Measurements from ENCODE around the gene CNDP1. TPM values are rescaled to one million over a fixed set of nuclear protein-coding genes. Genes with fewer than 3 reads are reported as not detected.
"Not testable (repeated sequence)": the region's sequence is repeated elsewhere in the genome, so short reads cannot be mapped to it uniquely, and the experiment has no call there.

CNDP1 gene
- total RNA-seq, 2 donors from 2014 or later = not detected

DNA sequence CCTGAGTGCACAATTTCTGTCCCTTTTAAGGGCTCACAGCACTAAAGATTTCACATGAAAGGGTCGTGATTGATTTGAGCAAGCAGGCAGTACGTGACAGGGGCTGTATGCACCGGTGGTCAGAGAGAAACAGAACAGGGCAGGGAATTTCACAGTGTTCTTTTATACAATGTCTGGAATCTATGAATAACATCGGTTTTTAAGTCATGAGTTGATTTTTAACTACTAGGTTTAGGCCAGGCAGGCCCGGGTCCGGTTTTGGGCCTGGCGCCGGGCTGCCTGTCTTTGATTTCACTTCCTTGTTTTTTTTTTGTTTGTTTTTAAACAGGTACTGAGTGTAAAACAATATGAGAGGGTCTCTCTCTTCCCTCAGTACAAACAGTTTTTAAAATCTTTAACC lies 33.5 kb upstream of the CNDP1 start:
- intact Hi-C loops (cut with DNase I); DNase-seq; ATAC-seq: not testable (repeated sequence)

DNA sequence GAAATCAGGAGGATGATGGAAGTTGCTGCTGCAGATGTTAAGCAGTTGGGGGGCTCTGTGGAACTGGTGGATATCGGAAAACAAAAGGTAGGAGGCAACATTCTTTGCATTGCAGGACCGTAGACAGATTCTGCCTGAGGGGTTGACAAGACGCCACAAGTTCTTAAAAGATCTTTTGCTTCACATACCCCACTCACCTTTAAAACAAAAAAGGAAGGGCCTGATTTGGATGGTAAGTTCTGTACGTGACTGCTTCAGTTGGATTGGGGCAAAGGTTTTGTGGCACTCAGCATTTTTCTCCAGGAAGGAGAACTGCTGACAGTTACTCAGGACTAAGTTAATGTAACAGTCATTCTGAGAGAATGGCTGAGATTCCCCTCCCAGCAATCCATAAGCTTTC lies 32.9 kb upstream of the CNDP1 start:
- no peak for ATAC-seq
- intact Hi-C loops (cut with DNase I) = no loop called here
- no peak for DNase-seq

GRCh38 chr18:74503137-74503536 lies 31.2 kb upstream of the CNDP1 start:
- no peak for ATAC-seq
- DNase-seq = no peak
- intact Hi-C loops (cut with DNase I) = no loop called here

GRCh38 chr18:74505776-74506175 lies 28.5 kb upstream of the CNDP1 start:
- intact Hi-C loops (cut with DNase I) = no loop called here
- no peak for DNase-seq

GRCh38 chr18:74506448-74507084 lies 27.7 kb upstream of the CNDP1 start:
- intact Hi-C loops (cut with DNase I) = no loop called here
- no peak for ATAC-seq
- no peak for DNase-seq

More at GRCh38 chr18:74505776-74506175, 28.5 kb upstream of the CNDP1 start:
- ATAC-seq = no peak

DNA sequence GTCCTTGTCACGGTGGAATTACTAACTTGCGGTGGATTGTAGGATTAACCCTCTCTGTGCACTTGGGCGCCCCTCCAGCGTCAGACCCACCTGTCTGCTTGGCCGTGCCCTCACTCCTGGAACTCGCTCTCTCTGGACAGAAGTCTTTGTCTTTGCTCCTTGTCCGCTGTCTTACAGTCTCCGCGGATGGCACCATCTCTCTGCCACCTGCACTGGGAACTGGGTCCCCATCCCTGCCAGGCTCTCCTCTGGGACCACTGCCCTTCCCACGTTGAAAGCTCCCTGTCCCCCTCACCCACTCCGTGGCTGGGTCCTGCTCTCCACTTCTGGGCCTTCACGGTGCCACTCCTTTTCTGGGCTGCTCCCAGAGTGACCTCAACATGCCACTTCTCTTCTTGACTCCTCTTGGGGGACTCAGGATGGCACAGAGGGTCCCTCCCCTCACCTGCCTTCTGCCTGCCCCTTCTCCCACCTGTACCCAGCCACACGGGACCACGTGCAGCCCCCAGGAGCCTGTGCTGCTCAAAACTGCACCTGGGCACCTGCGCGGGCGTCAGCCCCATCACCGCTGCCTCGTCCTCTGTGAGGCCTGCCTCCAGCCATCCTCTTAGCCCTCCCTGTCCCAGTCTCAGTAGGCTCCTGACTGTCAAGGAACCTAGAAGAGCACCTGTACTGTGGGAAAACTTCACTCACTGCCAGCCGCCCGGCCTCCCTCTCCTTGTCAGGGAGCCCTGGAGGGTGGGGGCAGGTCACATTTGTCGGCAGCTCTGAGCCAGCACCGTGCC lies 27.0 kb upstream of the CNDP1 start:
- ATAC-seq (no peak), DNase-seq (no peak)
- intact Hi-C loops (cut with DNase I) = no loop called here

- ATAC-seq = no peak
- no peak for DNase-seq
- intact Hi-C loops (cut with DNase I) = no loop called here
Observed at GRCh38 chr18:74507927-74508326, 26.4 kb upstream of the CNDP1 start.

DNA sequence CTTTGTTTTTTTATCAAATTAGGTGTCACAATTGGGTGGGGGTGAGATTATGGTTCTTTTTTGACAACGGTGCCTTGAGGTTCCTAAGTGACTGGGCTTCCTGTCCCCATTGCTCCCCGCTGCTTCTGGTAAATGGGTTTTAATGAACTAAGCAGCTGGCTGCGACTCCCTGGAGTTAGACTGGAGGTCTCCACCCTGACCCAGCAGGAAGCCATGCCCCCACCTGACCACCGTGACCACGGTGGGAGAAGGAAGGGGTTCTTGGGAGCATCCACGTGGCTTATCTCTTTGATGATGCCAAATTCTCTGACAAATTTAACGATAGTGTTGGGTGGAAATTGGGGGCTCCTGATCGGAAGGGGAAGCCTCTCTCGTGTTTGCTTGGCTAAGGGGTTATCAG lies 25.9 kb upstream of the CNDP1 start:
- DNase-seq (no peak), ATAC-seq (no peak)
- intact Hi-C loops (cut with DNase I) = no loop called here

GRCh38 chr18:74508821-74509225 lies 25.5 kb upstream of the CNDP1 start:
- ATAC-seq = no peak
- no peak for DNase-seq
- intact Hi-C loops (cut with DNase I) = no loop called here

DNA sequence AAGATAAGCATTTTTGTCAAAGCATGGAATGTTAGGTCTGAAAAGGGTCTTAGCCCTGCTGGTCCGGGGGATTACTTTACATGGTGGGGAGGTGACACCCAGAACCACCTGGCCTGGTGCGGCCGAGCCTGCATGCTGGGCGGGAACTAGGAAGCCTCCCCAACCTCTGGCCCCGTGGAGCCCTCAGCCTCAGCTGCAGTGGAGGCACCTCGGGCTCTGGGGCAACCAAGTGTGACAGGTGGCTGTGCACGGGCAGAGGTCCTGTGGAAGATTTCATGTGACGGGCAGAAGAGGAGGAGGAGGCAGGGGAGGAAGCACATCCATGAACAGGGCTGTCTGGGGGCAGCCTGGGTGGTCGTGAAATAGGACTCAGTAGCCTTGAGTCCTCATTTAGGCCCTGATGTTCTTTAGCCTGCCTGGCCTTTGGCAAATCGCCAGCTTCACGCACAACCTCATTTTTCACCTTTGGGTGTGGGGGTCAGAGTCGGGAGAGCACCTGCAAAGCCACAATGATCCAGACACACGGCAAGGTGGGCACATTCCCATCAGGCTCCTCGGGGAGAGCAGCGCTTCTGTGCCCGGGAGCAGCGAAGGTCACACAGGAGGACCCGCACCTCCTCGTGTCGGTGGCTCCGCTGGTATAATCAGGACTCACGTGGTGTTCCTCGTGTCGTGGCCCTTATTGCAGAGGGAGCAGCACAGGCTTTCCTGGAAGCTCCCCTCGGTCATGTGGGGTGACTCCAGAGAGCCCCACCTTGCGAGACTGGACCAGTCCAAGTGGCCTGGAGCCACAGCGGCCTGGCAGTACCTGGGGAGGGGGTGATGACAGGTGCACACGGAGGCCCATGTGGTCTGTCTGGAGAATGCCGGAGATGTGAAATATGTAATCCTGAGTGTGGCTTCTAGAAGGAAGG lies 24.2 kb upstream of the CNDP1 start:
- ATAC-seq (no peak), DNase-seq (no peak)
- intact Hi-C loops (cut with DNase I) = no loop called here

DNA sequence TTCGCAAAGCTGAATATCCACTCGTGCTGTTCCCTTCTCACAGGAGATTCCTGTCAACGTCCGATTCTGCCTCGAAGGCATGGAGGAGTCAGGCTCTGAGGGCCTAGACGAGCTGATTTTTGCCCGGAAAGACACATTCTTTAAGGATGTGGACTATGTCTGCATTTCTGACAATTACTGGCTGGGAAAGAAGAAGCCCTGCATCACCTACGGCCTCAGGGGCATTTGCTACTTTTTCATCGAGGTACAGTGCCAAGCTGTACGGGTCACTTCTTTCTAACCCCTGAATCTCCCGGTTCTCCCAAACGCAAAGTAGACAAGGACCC lies 23.6 kb upstream of the CNDP1 start:
- intact Hi-C loops (cut with DNase I) = no loop called here
- DNase-seq (no peak), ATAC-seq (no peak)

DNA sequence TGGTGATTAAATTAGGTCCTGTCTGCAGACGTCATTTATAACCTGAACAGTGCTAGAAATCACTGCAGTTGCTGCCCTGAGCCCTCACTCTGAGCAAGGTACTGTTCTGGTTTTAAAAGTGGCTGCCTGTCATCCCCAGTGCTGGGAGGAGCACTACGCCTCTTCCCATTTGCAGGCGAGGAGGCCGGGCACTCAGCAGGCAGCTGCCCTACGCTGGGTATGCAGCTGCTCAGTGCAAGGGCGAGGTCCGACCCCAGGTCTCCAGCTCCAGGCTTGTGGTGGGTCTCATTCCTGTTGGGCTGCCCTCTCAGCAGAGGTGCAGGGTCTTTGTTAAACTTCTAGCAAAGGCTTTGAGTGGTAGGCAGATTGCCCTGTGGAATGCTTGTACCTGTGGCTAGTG lies 22.5 kb upstream of the CNDP1 start:
- DNase-seq (no peak), ATAC-seq (no peak)
- intact Hi-C loops (cut with DNase I) = no loop called here

DNA sequence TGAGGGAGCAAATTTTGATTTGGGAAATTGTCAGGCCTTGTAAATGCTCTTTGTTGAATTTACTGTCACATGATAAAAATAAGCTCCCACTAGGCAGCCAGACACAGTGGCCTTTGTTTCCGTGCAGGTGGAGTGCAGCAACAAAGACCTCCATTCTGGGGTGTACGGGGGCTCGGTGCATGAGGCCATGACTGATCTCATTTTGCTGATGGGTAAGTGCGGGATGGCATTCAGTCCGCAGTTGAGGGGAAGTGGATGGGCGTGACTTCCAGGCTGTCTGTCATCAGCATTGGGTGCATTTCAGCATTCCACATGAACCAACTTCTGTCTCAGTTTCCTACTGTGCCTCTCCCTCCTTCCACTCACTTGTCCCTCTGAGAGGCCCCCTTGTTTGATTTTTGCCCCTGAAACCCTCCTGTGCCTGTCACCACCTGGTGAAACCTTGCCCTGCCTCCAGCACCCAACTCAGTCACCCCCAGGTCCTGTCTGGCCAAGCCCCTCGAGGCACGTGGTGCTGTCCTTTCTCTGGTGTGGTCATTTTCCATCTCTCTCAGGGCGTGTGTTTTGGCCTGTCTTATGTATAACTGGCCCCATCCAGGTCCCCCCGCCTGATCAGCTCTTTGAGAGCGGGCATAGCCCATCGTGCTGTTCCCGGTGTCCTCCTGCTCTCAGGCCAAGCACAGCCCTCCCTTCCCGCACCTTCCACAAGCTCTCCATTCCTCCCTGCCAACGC lies 21.8 kb upstream of the CNDP1 start:
- intact Hi-C loops (cut with DNase I) = no loop called here
- no peak for ATAC-seq
- DNase-seq = no peak

DNA sequence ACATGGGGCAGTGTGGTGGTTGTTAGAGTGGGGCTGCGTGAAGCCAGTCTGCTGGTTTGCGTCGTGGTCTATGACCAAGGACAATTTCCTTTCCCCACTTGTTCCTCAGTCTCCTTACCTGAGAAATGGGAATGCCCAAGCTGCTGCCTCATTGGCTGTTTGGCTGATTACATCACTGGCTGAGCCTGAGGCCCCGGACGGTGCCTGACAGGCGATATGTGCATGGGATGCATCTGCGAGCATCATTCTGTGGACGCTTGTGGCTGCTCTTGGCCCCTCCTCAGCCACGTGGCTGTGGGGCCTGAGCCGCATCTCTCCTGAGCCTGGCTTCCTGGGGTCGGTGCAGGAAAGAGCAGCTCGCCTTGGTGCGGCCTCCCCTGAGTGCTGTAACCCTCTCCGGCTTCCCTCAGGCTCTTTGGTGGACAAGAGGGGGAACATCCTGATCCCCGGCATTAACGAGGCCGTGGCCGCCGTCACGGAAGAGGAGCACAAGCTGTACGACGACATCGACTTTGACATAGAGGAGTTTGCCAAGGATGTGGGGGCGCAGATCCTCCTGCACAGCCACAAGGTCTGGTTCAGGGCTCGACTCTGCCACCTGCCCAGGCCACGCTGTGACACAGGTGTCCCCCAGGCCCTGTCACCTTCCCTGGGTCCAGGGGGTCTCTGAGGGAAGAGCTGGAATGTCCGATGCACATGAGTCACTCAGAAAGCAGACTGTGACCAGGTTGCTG lies 21.0 kb upstream of the CNDP1 start:
- ATAC-seq (peak in 1 of 2 donors; percentile 15), DNase-seq (no peak)
- intact Hi-C loops (cut with DNase I) = no loop called here

DNA sequence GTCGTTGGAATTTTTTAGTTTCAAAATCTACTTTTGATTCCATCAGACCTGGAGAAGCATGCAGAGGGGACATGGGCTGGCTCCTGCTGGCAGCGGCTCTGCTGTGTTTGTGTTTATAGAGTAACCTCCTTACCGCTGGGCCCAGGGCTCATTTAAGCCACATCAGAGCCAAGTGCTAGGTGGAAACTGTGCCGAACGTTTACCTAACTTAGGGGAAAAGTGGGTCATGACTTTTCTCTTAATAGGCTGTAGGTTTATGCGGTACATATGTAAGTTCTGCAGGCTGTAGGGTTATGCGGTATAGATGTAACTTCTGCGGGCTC lies 20.5 kb upstream of the CNDP1 start:
- ATAC-seq (no peak), DNase-seq (no peak)
- intact Hi-C loops (cut with DNase I) = no loop called here

GRCh38 chr18:74514860-74515495 lies 19.3 kb upstream of the CNDP1 start:
- DNase-seq = no peak
- intact Hi-C loops (cut with DNase I) = no loop called here
- ATAC-seq = no peak

GRCh38 chr18:74515620-74516231 lies 18.6 kb upstream of the CNDP1 start:
- DNase-seq (no peak), ATAC-seq (no peak)
- intact Hi-C loops (cut with DNase I) = no loop called here
